ENCODE measurements around the gene EXT2.

GRCh38 chr11:44140372-44140771 lies 44.9 kb downstream of the EXT2 start:
- TF ChIP-seq, protein P1, sequence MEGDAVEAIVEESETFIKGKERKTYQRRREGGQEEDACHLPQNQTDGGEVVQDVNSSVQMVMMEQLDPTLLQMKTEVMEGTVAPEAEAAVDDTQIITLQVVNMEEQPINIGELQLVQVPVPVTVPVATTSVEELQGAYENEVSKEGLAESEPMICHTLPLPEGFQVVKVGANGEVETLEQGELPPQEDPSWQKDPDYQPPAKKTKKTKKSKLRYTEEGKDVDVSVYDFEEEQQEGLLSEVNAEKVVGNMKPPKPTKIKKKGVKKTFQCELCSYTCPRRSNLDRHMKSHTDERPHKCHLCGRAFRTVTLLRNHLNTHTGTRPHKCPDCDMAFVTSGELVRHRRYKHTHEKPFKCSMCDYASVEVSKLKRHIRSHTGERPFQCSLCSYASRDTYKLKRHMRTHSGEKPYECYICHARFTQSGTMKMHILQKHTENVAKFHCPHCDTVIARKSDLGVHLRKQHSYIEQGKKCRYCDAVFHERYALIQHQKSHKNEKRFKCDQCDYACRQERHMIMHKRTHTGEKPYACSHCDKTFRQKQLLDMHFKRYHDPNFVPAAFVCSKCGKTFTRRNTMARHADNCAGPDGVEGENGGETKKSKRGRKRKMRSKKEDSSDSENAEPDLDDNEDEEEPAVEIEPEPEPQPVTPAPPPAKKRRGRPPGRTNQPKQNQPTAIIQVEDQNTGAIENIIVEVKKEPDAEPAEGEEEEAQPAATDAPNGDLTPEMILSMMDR (IDR thresholded peaks at IDR 0.05), result no peak
- TF ChIP-seq POLR2A (IDR thresholded peaks at IDR 0.05), result no peak

All from testis (tissue), 2 donors.